ENCODE measurements around the gene RERE.
A peak's percentile ranks its signal among the peaks of the same experiment; 100 is the strongest.

Gene RERE

DNA sequence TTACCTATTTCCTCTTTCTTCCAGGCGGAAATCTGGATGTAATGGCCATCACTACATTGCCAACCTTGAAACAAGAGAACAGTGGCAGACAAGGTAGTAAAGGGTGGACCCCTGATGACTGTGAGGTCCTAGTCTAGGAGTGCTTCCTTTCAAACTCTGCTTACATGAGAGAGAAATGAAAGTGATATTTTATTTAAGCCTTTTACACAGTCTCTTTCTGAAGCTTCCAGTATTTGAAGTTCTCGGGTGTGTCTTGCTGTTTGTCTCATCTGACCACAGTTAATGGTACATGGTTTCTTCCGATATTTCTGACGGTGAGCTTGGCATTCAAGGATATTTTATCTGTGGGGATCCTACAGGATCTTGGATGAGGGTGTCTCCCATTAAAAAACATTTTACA lies 284.3 kb downstream of the RERE start:
- Histone ChIP-seq H3K36me3 (ENCODE audit: control insufficient read depth, insufficient read depth, low read length) (peaks cover 5% of the 10 kb centered on the region), H3K4me3 (ENCODE audit: insufficient read depth, low read depth, low read length) (no peak overlapping the region), H3K4me1 (ENCODE audit: control insufficient read depth, insufficient read depth, low read length) (no peaks in the 10 kb centered on the region), H3K9me3 (ENCODE audit: control insufficient read depth, low read length) (no peaks in the 10 kb centered on the region), H3K27me3 (ENCODE audit: control insufficient read depth, insufficient read depth, low read length, poor library complexity, severe bottlenecking) (no peaks in the 10 kb centered on the region), H3K27ac (ENCODE audit: insufficient read depth, low read depth, low read length, poor library complexity, severe bottlenecking) (no peak overlapping the region)
- WGBS, 2 experiments, result 95 to 96% methylated on average over 4 of the region's 4 CpGs

DNA sequence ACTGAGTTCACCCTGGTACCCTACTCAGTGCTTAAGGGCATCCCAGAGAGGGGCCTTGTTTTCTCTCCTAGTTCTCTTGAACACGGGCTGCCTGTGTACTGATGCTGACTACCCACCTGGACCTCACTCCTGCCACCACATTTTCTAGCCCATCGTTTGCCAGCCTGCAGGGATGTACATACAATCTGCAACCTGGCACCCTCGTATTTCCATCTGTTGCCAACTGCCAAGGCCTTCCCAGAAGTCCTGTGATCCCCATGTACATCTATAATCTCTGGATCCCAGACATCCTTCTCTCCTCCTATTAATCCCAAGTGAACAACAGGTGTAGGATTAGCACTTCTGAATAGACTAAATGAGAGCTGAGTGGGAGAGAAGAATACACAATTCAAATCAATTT lies 287.5 kb downstream of the RERE start:
- H3K27me3 ChIP-seq (ENCODE audit: control insufficient read depth, insufficient read depth, low read length, poor library complexity, severe bottlenecking), result no peaks in the 10 kb centered on the region
- peaks cover 5% of the 10 kb centered on the region for H3K36me3 ChIP-seq (ENCODE audit: control insufficient read depth, insufficient read depth, low read length)
- H3K27ac ChIP-seq (ENCODE audit: insufficient read depth, low read depth, low read length, poor library complexity, severe bottlenecking), result no peak overlapping the region
- WGBS, 2 experiments, result 91 to 99% methylated on average over 3 of the region's 3 CpGs
- no peak overlapping the region for H3K4me3 ChIP-seq (ENCODE audit: insufficient read depth, low read depth, low read length)
- H3K4me1 ChIP-seq (ENCODE audit: control insufficient read depth, insufficient read depth, low read length), result peaks cover 21% of the 10 kb centered on the region
- H3K9me3 ChIP-seq (ENCODE audit: control insufficient read depth, low read length), result no peaks in the 10 kb centered on the region

DNA sequence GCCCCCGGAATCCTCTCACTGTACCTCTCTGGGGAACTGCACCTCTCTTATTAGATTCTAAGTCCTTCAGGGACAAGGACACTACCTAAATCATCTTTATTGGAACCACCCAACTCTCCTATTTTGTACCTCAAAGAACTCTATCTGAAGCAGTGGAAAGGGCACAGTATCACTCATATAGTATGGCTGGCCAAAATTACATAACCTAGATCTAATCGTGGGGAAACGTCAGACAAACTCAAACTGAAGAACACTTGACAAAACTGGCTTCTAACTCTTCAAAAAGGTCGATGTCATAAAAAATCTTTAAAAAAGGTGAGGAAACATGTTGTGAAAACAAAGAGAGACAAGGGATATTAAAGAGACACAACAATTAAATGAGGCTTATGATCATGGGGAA lies 289.5 kb downstream of the RERE start:
- Histone ChIP-seq H3K4me3 (ENCODE audit: insufficient read depth, low read depth, low read length) (no peak overlapping the region), H3K27ac (ENCODE audit: insufficient read depth, low read depth, low read length, poor library complexity, severe bottlenecking) (no peak overlapping the region), H3K27me3 (ENCODE audit: control insufficient read depth, insufficient read depth, low read length, poor library complexity, severe bottlenecking) (no peaks in the 10 kb centered on the region), H3K36me3 (ENCODE audit: control insufficient read depth, insufficient read depth, low read length) (peaks cover 1% of the 10 kb centered on the region), H3K9me3 (ENCODE audit: control insufficient read depth, low read length) (no peaks in the 10 kb centered on the region), H3K4me1 (ENCODE audit: control insufficient read depth, insufficient read depth, low read length) (peaks cover 30% of the 10 kb centered on the region)
- 91 to 94% methylated on average over 4 of the region's 4 CpGs for WGBS, 2 experiments

DNA sequence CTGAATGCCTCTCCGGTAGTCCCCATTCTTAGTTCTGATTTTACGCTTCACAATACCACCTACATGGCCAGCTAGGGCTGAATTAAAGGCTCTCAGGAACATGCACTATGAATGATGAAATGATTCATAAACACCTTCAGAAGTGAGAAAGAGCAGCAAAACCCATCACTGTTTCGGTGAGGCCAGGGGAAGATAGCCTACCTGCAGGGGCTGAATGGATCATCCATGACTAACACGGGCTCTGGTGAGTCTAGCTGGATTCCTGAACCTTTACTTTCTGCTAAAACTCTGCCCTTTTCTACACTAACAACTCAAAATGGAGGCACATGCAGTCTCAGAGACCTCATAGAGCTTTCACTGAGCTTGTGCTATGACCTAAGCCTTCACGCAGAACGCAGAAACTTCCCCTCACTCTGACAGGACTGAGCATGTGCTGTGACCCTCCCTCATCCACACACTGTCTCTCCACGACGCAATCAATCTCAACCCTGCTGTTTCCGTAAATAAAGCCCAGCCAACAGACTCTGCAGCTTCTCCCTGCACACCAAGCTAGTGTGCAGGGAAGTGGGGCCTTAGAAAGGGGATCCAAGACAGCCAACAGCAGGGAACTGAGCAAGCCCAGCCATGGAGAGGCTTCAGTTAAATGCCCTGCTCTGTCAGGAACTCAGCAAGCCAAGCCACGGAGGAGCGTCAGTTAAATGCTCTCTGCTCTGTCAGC lies 291.7 kb downstream of the RERE start:
- H3K4me3 ChIP-seq (ENCODE audit: insufficient read depth, low read depth, low read length), result no peak overlapping the region

DNA sequence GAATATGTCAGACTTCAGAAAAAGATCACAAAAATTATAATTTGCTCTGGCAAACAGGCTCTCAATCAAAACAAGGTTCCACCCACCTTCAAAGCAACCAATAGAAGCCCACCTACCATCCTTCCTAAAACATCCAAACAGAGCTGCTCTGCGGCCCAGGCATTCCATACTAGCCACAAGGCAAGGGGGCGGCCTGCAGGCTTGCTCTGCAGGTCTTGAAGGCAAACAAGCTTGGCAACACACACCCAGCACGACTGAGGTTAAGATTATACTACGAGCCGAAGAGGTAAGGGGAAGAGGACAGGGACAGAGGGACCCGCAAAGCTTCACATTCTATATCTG lies 292.3 kb downstream of the RERE start:
- Histone ChIP-seq H3K27me3 (ENCODE audit: control insufficient read depth, insufficient read depth, low read length, poor library complexity, severe bottlenecking) (no peaks in the 10 kb centered on the region), H3K4me1 (ENCODE audit: control insufficient read depth, insufficient read depth, low read length) (peaks cover 34% of the 10 kb centered on the region), H3K9me3 (ENCODE audit: control insufficient read depth, low read length) (no peaks in the 10 kb centered on the region), H3K4me3 (ENCODE audit: insufficient read depth, low read depth, low read length) (no peak overlapping the region), H3K36me3 (ENCODE audit: control insufficient read depth, insufficient read depth, low read length) (no peaks in the 10 kb centered on the region), H3K27ac (ENCODE audit: insufficient read depth, low read depth, low read length, poor library complexity, severe bottlenecking) (peak overlapping the region; percentile 82)
- WGBS, 2 experiments, result 19 to 31% methylated on average over 6 of the region's 6 CpGs

More for the DNA sequence above, 291.7 kb downstream of the RERE start:
- peak overlapping the region; percentile 82 for H3K27ac ChIP-seq (ENCODE audit: insufficient read depth, low read depth, low read length, poor library complexity, severe bottlenecking)
- no peaks in the 10 kb centered on the region for H3K27me3 ChIP-seq (ENCODE audit: control insufficient read depth, insufficient read depth, low read length, poor library complexity, severe bottlenecking)
- H3K36me3 ChIP-seq (ENCODE audit: control insufficient read depth, insufficient read depth, low read length), result no peaks in the 10 kb centered on the region
- H3K4me1 ChIP-seq (ENCODE audit: control insufficient read depth, insufficient read depth, low read length), result peaks cover 32% of the 10 kb centered on the region
- WGBS, 2 experiments, result 25 to 26% methylated on average over 11 of the region's 11 CpGs
- no peaks in the 10 kb centered on the region for H3K9me3 ChIP-seq (ENCODE audit: control insufficient read depth, low read length)

DNA sequence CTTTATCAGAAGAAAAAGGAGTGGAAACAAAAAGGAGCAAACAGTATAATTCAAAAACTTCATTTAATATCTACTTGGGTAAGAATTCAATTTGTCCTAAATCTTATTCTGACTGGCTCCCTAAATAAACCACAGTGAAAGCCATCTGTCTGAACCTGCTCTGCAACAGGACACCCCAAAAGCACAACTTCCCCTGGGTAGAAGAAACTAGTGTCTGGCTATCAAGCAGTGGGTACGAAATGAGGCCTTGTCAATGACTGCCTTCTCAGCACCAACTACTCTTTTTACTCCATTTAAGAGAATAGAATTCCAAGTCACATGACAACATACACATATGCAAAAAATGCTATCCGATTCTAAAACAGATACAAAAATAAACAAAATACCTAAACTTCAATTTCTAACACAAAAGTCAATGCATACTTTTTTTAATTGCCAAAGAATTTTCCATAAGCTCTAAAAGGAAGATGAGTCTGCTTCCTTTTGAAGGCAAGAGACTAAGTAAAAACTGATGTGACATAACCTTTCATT lies 292.7 kb downstream of the RERE start:
- H3K4me3 ChIP-seq (ENCODE audit: insufficient read depth, low read depth, low read length), result no peak overlapping the region
- no peak overlapping the region for H3K27ac ChIP-seq (ENCODE audit: insufficient read depth, low read depth, low read length, poor library complexity, severe bottlenecking)
- H3K9me3 ChIP-seq (ENCODE audit: control insufficient read depth, low read length), result no peaks in the 10 kb centered on the region
- 85 to 88% methylated on average over 2 of the region's 2 CpGs for WGBS, 2 experiments
- peaks cover 36% of the 10 kb centered on the region for H3K4me1 ChIP-seq (ENCODE audit: control insufficient read depth, insufficient read depth, low read length)
- H3K36me3 ChIP-seq (ENCODE audit: control insufficient read depth, insufficient read depth, low read length), result no peaks in the 10 kb centered on the region
- H3K27me3 ChIP-seq (ENCODE audit: control insufficient read depth, insufficient read depth, low read length, poor library complexity, severe bottlenecking), result no peaks in the 10 kb centered on the region

DNA sequence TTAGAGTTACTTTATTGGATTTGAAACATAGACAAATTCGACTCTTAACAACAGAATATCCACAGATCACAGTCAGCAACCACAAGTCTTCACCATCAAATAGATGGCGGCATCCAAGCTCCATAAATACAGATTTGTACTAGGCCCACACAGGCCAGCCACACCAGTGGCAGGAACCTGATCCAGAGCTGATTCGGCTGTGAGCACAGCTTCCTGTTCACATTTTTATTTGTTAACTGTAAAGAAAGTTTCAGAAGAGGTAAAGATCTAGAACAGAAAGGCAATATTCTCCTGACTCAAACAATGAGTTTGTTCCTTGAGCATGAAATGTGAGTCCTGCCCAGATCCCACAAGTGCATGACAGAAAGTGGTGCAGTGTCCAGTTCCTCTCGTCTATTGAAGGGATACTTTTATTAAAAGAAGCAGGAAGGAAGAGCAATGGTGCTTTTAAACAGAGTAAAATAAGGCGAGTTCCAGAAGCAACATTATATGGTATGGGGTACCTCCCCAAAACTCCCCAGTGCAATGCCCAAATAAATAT lies 293.7 kb downstream of the RERE start:
- no peaks in the 10 kb centered on the region for H3K27me3 ChIP-seq (ENCODE audit: control insufficient read depth, insufficient read depth, low read length, poor library complexity, severe bottlenecking)
- WGBS, 2 experiments, result 94% methylated on average over 5 of the region's 5 CpGs
- H3K4me1 ChIP-seq (ENCODE audit: control insufficient read depth, insufficient read depth, low read length), result peaks cover 36% of the 10 kb centered on the region
- no peak overlapping the region for H3K27ac ChIP-seq (ENCODE audit: insufficient read depth, low read depth, low read length, poor library complexity, severe bottlenecking)
- H3K4me3 ChIP-seq (ENCODE audit: insufficient read depth, low read depth, low read length), result no peak overlapping the region
- H3K9me3 ChIP-seq (ENCODE audit: control insufficient read depth, low read length), result no peaks in the 10 kb centered on the region
- no peaks in the 10 kb centered on the region for H3K36me3 ChIP-seq (ENCODE audit: control insufficient read depth, insufficient read depth, low read length)

DNA sequence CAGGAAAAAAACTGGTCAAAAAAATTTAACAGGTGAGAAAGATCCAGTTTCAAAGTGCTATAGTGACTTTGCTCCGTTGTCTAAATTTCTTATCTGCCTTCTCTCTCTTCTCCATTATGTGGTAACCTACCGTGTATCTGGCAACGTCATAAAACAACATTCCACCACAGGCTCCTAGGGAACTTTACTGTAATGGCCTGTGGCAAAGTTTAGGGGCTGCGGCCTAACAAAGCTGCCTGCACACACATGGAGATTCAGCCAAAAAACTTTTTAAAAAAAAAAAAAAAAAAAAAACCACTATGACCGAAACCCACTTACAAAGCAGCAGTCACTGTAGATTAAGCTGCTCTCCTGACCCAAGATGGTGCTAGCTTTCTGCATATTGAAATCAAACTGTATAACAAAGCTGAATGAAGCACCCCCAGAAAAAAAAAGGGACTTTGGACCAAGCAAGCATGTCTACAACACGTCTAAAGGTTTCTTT lies 296.9 kb downstream of the RERE start:
- WGBS, 2 experiments, result 81 to 86% methylated on average over 6 of the region's 6 CpGs
- H3K27ac ChIP-seq (ENCODE audit: insufficient read depth, low read depth, low read length, poor library complexity, severe bottlenecking), result no peak overlapping the region
- peaks cover 36% of the 10 kb centered on the region for H3K4me1 ChIP-seq (ENCODE audit: control insufficient read depth, insufficient read depth, low read length)
- no peaks in the 10 kb centered on the region for H3K27me3 ChIP-seq (ENCODE audit: control insufficient read depth, insufficient read depth, low read length, poor library complexity, severe bottlenecking)
- H3K4me3 ChIP-seq (ENCODE audit: insufficient read depth, low read depth, low read length), result no peak overlapping the region
- H3K36me3 ChIP-seq (ENCODE audit: control insufficient read depth, insufficient read depth, low read length), result no peaks in the 10 kb centered on the region
- H3K9me3 ChIP-seq (ENCODE audit: control insufficient read depth, low read length), result no peaks in the 10 kb centered on the region

DNA sequence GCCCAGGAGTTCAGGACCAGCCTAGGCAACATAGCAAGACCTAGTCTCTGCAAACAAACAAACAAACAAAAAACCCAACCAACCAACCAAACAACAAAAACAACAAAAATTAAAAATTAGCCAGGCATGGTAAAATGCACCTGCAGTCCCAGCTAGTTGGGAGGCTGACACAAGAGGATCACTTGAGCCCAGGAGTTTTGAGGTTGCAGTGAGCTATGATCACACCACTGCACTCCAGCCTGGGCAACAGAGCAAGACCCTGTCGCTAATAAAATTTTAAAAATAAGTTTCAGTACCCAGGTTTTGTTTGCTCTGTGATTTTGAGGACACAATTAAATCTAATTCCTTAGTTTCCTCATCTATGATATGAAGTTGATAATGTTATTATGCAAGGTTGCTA lies 298.3 kb downstream of the RERE start:
- Histone ChIP-seq H3K27me3 (ENCODE audit: control insufficient read depth, insufficient read depth, low read length, poor library complexity, severe bottlenecking) (no peaks in the 10 kb centered on the region), H3K27ac (ENCODE audit: insufficient read depth, low read depth, low read length, poor library complexity, severe bottlenecking) (no peak overlapping the region), H3K4me3 (ENCODE audit: insufficient read depth, low read depth, low read length) (no peak overlapping the region), H3K4me1 (ENCODE audit: control insufficient read depth, insufficient read depth, low read length) (peaks cover 25% of the 10 kb centered on the region), H3K36me3 (ENCODE audit: control insufficient read depth, insufficient read depth, low read length) (no peaks in the 10 kb centered on the region), H3K9me3 (ENCODE audit: control insufficient read depth, low read length) (no peaks in the 10 kb centered on the region)
- WGBS, 2 experiments, result 80 to 100% methylated on average over 1 of the region's 1 CpG

DNA sequence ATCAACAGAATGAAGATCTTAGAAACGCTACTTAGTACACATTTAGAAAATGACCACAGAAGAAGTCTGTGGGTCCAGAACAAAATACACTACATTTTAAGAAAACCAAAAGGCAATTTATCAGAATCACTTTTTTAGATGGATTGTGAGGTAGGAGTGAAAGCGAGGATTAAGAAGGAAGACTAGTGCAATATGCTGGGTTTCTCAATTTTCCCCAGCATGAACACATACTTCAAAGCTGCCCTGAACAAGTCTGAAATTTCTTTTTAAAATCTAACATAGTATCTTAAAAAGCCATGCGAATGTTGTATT lies 299.0 kb downstream of the RERE start:
- Histone ChIP-seq H3K4me1 (ENCODE audit: control insufficient read depth, insufficient read depth, low read length) (peaks cover 22% of the 10 kb centered on the region), H3K36me3 (ENCODE audit: control insufficient read depth, insufficient read depth, low read length) (no peaks in the 10 kb centered on the region), H3K27me3 (ENCODE audit: control insufficient read depth, insufficient read depth, low read length, poor library complexity, severe bottlenecking) (no peaks in the 10 kb centered on the region), H3K27ac (ENCODE audit: insufficient read depth, low read depth, low read length, poor library complexity, severe bottlenecking) (no peak overlapping the region), H3K9me3 (ENCODE audit: control insufficient read depth, low read length) (no peaks in the 10 kb centered on the region), H3K4me3 (ENCODE audit: insufficient read depth, low read depth, low read length) (no peak overlapping the region)
- WGBS, 2 experiments, result 96 to 98% methylated on average over 2 to 3 of the region's 3 CpGs
